ENCODE results near the gene AZIN2.
"Not testable (repeated sequence)": the region's sequence is repeated elsewhere in the genome, so short reads cannot be mapped to it uniquely, and the experiment has no call there.

Gene AZIN2

GRCh38 chr1:33060579-33061083, 20.3 kb upstream of the AZIN2 start:
- no peak for DNase-seq

GRCh38 chr1:33061834-33062233, 19.1 kb upstream of the AZIN2 start:
- DNase-seq, result no peak

- not testable (repeated sequence) for DNase-seq
These were observed 16.7 kb upstream of the AZIN2 start for GRCh38 chr1:33064284-33064683.

GRCh38 chr1:33065301-33065700, 15.7 kb upstream of the AZIN2 start:
- DNase-seq, result no peak

- not testable (repeated sequence) for DNase-seq
These were observed 14.5 kb upstream of the AZIN2 start for GRCh38 chr1:33066477-33066876.

GRCh38 chr1:33068108-33068507, 12.8 kb upstream of the AZIN2 start:
- not testable (repeated sequence) for DNase-seq

GRCh38 chr1:33070628-33071027, 10.3 kb upstream of the AZIN2 start:
- DNase-seq, result no peak

GRCh38 chr1:33072707-33073106, 8.2 kb upstream of the AZIN2 start:
- DNase-seq, result no peak

- no peak for DNase-seq
These were observed 6.6 kb upstream of the AZIN2 start for GRCh38 chr1:33074193-33074945.

- DNase-seq, result no peak
These were observed 2.8 kb upstream of the AZIN2 start for GRCh38 chr1:33078030-33078591.

GRCh38 chr1:33080373-33080772, 580 bp upstream of the AZIN2 start:
- DNase-seq, result no peak

GRCh38 chr1:33081554-33082305, 777 bp downstream of the AZIN2 start:
- no peak for DNase-seq

- no peak for DNase-seq
These were observed 1.7 kb downstream of the AZIN2 start for GRCh38 chr1:33082575-33083108.

- no peak for DNase-seq
These were observed 4.4 kb downstream of the AZIN2 start for GRCh38 chr1:33085332-33085731.

- peak; percentile 79 for DNase-seq
These were observed 5.5 kb downstream of the AZIN2 start for GRCh38 chr1:33086384-33086850.

- no peak for DNase-seq
These were observed 6.7 kb downstream of the AZIN2 start for GRCh38 chr1:33087677-33088076.

- DNase-seq, result peak; percentile 29
These were observed 7.4 kb downstream of the AZIN2 start for GRCh38 chr1:33088119-33088906.

GRCh38 chr1:33089457-33089856, 8.5 kb downstream of the AZIN2 start:
- DNase-seq, result no peak

- DNase-seq, result no peak
These were observed 11.5 kb downstream of the AZIN2 start for GRCh38 chr1:33092438-33092837.

GRCh38 chr1:33093004-33093403, 12.1 kb downstream of the AZIN2 start:
- no peak for DNase-seq

GRCh38 chr1:33094486-33094885, 13.5 kb downstream of the AZIN2 start:
- no peak for DNase-seq

GRCh38 chr1:33094971-33095604, 14.1 kb downstream of the AZIN2 start:
- peak; percentile 70 for DNase-seq

Data from OCI-M1 (cell line).